HuH-7 (cell line): ENCODE data around the gene C2orf78.
"Not testable (repeated sequence)": the region's sequence is repeated elsewhere in the genome, so short reads cannot be mapped to it uniquely, and the experiment has no call there.

Experiments used
- DNase-seq: peaks from one replicate; pipeline ENCODE4 v3.0.0; 2011; ENCODE audit warnings: low spot score

C2orf78 gene

DNA sequence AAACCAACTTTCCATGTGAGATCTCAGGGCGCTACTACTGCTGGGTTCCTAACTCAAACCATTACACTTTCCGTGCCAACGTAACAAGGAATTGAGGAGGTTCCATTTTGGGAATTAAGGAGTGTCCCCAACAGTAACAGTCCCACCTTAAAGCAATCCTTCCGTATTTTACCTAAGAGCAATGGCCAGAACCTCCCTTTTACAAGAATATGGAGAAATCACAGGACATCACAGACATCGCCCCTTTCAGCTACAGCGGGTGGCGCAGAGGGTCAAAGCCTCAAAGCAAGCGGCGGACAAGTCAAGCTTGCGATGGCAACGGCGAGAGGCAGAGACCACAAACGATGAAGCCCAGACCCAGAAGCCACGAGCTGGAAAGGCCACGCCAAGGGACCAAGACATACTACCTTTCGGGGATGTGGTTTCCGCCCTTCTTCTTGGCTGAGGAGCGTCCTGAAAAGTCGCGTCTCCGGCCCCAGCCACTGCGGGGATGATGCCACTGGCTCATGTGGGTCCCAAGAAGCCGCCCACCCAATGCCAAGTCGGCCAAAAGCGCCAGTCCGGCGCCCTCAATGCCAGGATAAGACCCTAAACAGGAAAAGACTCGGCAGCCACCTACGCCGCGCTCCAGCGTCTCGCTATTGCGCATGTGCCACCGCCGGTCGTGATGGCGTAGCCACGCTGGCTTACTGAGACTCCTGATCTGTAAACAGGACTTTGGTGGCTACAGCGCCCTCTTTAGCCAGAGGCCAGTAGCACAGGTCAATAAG lies 4.3 kb upstream of the C2orf78 start, which contains the start of gene DUSP11:
TSS of gene DUSP11 (minus strand) at position 637 of the 770 bp plus-strand sequence. CDS start at position 508, 129 bp downstream.
- DNase-seq = peak; percentile 85

DNA sequence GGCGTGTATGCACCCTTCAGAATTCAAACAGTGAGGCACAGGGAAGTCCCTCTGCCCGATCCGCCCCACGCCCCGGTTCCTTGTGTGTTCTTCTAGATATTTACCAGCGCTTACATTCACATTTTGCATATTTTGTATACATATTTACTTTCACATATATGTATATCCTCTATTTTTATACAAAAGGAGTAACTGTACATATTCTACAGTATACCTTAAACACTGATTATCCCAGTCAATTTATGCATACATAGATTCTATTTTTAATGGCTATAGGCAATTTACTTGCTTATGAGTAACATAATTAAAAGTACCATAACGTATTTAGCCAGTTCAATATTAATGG lies 3.8 kb upstream of the C2orf78 start:
- no peak for DNase-seq

DNA sequence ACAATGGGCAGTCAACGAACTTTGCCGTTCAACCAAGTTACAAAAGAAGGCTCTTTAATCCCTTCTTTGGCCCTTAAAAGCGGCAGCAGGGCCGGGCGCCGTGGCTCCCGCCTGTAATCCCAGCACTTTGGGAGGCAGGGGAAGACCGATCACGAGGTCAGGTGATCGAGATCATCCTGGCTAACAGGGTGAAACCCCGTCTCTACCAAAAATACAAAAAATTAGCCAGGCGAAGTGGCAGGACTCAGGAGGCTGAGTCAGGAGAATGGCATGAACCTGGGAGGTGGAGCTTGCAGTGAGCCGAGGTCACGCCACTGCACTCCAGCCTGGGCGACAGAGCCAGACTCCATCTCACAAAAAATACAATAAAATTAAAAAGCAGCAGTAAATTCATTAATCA lies 581 bp upstream of the C2orf78 start:
- not testable (repeated sequence) for DNase-seq

DNA sequence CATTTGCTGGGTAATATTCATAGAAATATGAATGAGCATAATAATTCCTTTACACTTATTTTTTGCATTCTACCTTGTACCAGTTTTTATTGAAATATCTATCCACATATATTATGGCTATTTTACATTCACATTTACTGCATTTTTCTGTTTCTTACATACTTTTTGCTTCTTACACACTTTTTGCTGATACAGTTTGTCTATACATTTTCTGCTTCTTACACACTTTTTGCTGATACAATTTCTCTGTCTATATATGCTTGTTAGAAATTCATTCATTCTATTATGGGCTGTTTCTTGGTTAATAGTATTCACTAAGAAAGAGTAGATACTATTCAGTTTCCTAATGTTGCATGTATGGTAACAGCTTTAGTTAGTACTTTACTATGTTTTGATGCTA lies 27.9 kb downstream of the C2orf78 start:
- DNase-seq = no peak

DNA sequence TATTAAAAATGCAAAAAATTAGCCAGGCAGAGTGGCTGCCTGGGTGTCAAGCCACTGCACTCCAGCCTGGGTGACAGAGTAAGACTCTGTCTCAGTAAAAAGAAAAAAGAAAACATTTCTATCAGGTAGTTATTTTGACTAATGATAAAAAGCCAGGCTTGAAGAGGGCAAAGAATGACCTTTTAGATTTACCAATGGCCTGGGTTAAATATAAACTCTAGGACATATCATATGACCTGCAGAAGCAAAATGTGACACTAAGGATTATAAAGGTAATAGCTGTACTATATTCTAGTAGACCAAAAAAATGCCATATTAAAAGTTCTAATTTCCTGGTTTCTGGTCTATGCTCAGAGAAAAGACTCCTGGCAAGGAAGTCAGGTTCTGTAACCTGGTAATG lies 28.7 kb downstream of the C2orf78 start:
- no peak for DNase-seq

DNA sequence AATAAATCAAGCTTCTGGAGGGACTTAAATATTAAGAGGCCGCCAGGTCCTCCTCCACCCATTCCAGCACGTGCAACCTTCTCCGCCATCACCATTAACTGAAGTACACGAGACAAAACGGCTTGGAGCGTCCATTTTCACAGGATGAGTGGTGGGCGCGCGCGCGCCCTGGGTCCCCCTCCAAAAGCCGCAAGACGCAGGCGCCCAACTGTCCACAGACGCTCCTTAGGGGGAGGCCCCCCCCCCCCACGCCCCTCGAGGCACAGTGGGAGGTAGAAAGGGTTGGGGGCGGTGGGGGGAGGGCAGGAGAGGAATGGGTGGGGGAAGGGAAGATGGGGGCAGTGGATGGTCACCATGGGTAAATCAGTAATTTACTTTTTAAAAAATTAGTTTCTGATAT lies 34.3 kb downstream of the C2orf78 start:
- no peak for DNase-seq

GRCh38 chr2:73821227-73821626 lies 37.2 kb downstream of the C2orf78 start:
- DNase-seq = no peak

- no peak for DNase-seq
Measured at GRCh38 chr2:73821669-73822068, 37.7 kb downstream of the C2orf78 start.

DNA sequence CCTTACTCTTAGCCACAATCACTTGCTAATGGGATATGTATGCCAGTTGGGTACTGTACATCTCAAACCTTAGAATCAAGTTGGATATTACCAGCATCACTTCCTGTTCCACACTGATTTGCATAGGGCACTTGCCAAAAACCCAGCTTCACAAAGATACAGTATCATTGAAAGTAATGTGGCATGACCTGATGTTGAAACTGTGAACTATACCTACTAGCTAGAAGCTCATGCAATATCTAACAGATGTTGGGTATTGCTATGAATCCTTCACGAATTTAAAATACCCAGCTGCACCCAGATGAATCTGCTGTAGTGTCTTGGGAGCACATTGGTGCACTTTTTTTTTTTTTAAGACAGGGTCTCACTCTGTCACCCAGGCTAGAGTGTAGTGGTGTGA lies 38.3 kb downstream of the C2orf78 start:
- no peak for DNase-seq

DNA sequence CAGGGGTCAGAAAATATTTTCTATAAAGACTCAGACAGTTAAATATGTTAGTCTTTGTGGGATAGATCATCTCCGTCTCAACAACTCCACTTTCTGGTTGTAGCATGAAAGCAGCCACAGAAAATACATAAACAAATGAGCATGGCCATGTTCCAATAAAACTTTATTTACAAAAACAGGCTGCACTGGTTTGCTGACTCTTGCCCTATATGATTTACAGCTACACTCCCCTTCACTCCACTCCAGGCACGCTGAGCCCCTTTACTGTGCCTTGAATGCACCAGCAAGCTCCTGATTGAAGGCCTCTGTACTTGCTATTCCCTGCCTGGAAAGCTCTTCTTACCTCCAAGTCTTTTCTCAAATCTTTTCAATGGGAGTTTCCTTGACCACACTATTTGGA lies 39.0 kb downstream of the C2orf78 start:
- no peak for DNase-seq

- no peak for DNase-seq
Measured at GRCh38 chr2:73823416-73823815, 39.4 kb downstream of the C2orf78 start.

DNA sequence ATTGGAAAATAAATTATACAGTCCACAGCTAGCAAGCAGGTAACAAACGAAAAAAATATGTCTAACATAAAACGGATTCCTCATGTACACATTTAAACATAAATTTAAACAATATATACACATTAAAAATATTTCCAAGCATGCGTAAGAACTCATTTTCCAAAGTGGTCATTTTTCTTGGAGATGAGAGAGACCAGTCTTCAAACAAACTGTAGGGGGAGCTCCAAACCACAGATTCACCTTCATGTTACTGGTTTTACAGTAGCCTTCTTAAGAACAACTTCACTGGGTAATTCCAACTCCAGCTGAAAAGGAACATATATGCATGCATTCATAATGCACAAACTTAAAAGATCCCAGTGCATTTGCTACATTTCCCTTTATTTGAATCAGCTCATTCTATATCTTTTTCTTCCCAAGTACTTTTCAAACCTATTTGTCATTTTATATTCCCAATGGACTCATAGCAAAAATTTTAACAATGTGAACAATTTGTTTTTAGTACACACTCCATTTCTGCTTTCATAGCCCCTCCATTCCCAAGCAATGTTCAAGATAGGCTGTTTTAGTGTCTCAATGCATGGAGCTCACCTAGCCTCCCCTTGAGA lies 40.0 kb downstream of the C2orf78 start:
- DNase-seq = peak; percentile 61

DNA sequence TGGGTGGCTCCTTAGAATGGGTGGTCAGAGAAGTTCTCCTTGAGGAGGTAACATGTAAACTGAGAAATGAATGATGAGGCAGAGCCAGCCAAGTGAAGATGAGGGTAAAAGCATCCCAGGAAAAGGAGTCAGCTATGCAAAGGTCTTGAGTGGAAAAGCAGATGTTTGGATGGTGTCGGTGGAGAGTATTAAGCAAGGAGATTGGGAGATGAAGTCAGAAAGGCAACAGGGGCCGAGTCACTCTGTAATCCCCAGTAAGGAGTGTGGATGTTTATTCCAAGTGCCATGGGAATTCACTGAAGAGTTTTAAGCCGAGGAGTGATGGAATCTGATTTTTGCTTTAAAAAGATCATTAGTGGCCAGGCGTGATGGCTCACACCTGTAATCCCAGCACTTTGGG lies 41.4 kb downstream of the C2orf78 start:
- DNase-seq = no peak

DNA sequence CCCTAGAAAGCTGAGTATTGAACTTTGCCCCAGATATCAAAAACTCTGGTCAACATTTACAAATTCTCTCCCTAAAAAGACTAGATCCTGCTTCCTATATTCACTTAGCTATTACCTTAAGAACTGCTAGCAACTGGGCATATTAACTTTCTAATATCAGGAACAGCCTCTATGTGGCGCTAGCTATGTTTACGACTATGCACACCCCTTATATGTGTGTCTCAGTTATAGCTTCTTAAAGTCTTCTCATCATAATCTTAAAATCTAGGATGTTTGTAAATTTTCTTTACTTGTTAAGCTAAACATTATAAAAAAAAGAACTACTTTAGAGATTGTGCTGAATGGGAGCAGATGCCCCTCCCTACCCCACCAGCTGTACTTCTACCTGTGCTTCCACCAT lies 43.0 kb downstream of the C2orf78 start:
- DNase-seq = peak; percentile 48

DNA sequence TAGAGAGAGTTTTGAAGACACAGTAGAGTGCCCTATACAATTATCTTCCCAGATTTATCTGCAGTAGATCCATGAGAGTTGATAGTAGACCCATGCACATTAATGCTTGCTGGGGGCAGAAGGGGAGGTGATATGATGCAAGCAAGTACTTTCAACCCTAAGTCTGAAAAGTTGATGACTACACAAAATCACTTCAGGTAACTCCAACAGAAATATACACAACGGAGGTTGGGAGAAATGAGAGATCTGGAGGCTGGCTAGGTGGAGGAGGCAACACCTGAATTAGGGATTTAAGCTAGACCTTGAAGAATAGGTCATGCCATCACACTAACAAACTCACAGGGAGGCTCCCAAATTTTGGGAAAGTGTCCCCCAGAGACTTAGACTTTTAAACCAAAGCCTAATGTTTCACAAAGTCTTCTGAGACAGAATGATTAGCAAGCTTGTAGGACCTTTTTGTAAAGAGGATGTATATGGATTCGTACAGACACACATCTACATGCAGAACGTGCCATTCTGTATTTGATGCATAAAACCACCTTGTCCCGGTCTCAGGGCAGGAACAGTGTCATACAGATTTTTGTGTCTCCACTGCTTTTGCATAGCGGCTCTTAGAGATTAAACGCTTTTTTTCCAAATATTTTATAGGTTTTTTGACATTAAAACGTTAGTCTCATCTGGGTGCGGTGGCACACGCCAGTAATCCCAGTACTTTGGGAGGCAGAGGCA lies 43.8 kb downstream of the C2orf78 start:
- no peak for DNase-seq

DNA sequence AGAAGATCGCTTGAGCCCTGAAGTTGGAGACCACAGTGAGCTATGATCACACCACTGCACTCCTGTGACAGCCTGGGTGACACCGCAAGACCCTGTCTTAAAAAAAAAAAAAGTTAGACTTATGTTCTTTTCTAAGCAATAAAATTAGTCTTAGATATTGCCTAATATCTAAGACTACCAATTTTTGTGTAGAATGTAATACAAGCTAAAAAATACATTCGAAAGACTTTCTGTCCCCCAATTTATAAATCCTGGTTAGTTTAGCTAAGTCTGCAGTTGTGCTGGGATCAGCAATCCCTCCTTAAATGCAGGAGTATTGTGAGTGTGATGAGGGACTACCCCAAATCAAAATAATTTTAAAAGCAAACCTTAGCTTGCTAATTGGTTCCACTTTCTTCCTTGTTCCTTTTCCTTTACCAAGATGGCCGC lies 44.4 kb downstream of the C2orf78 start:
- DNase-seq = no peak

- DNase-seq = peak; percentile 99
Measured at GRCh38 chr2:73828818-73829570, 45.0 kb downstream of the C2orf78 start, which contains the start of gene STAMBP. STAMBP (plus strand) TSS chr2:73828961; CDS start chr2:73830857, 1,896 bp downstream.

- DNase-seq = no peak
Measured at GRCh38 chr2:73830871-73831401, 47.0 kb downstream of the C2orf78 start.

- DNase-seq = no peak
Measured at GRCh38 chr2:73832930-73833329, 48.9 kb downstream of the C2orf78 start.

GRCh38 chr2:73836141-73836943 lies 52.4 kb downstream of the C2orf78 start:
- DNase-seq = no peak
